HG03159 (cell line): ENCODE data around the gene PPT2.
"Not testable (repeated sequence)": the region's sequence is repeated elsewhere in the genome, so short reads cannot be mapped to it uniquely, and the experiment has no call there.

Experiments
- ATAC-seq: cut with Tn5 transposase; IDR thresholded peaks from one replicate; pipeline ENCODE4 v1.9.1; 2021; ENCODE audit warnings: mild to moderate bottlenecking, moderate library complexity; ENCODE audit not compliant: unreplicated experiment

Gene PPT2

GRCh38 chr6:32126880-32127279 is 27.1 kb upstream of the PPT2 start:
- ATAC-seq: no peak

DNA sequence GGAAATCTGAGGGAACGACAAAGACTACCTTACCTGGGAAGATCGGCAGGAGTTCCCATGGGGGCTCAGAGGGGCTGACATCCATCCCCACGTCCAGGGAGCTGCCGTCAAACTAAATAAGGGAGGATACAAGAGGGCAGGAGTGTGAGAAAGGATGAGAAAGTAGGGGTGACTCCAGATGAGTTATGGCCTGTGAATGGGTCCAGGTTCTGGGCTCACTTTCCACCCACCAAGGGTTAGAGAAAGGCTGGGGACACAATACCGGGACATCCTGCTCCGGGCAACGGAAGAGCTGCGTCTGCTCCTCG is 26.6 kb upstream of the PPT2 start:
- no peak for ATAC-seq

GRCh38 chr6:32127717-32128592 is 26.0 kb upstream of the PPT2 start, which contains the start of gene ATF6B:
Gene ATF6B, minus strand, starts transcription at chr6:32128246. Its CDS starts 39 bp downstream, at chr6:32128207.
- ATAC-seq: peak; percentile 86

- ATAC-seq: no peak
These were observed 25.1 kb upstream of the PPT2 start for GRCh38 chr6:32128751-32129296.

GRCh38 chr6:32129297-32130088 is 24.4 kb upstream of the PPT2 start:
- no peak for ATAC-seq

DNA sequence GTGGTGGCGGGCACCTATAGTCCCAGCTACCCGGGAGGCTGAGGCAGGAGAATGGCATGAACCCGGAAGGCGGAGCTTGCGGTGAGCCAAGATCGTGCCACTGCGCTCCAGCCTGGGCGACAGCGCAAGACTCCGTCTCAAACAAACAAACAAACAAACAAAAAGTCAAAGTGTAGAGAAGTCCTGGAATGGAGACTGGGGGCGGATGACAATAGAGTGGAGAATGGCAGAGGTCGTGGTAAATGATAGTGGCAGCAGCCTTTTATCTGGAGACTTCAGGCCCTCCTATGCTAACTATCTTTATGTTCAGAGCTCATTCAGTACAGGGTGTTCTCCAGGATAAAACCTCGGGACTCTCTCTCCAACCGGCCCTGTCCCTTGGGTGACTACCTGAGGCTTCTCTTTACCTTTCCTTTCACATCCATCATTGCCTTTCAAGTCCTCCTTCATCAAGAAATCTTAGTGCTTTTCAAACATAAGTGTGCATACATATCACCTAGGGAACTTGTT is 22.4 kb upstream of the PPT2 start:
- no peak for ATAC-seq

DNA sequence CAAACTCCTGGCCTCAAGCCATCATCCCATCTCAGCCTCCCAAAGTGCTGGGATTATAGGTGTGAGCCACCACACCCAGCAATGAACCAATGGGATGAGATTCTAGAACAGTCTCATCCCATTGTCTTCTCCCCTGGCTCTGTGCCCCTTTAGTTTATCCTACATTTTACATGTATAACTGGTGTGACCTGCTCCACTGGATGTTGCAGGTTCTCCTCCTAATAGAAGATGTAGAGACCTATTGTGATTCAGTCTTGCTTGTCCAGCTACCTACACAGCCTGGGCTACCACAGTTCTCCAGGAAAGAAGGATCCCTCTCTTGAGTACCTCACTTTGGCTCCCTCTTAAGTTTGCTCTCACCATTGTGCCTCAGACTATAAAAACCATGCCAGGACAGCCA is 21.8 kb upstream of the PPT2 start:
- ATAC-seq: no peak

GRCh38 chr6:32133786-32134185 is 20.2 kb upstream of the PPT2 start:
- no peak for ATAC-seq

- no peak for ATAC-seq
These were observed 16.5 kb upstream of the PPT2 start for GRCh38 chr6:32137454-32137853.

DNA sequence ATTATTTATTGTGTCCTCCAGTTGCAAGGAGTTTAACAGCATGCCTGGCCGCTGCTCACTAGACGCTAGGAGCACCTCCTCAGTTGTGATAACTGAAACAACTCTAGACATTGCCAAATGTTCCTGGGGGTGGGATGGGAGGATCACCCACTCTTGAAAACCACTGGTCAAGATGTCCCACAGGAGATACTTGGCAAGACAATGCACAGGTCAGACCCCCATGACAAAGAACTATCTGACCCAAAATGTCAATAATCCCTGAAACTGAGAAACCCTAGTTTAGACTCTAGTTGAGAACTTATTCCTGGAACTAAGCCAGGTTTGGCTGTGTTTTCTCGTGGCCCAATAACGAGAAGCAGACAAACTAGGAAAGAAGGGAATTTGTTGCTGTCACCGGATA is 14.4 kb upstream of the PPT2 start:
- no peak for ATAC-seq

DNA sequence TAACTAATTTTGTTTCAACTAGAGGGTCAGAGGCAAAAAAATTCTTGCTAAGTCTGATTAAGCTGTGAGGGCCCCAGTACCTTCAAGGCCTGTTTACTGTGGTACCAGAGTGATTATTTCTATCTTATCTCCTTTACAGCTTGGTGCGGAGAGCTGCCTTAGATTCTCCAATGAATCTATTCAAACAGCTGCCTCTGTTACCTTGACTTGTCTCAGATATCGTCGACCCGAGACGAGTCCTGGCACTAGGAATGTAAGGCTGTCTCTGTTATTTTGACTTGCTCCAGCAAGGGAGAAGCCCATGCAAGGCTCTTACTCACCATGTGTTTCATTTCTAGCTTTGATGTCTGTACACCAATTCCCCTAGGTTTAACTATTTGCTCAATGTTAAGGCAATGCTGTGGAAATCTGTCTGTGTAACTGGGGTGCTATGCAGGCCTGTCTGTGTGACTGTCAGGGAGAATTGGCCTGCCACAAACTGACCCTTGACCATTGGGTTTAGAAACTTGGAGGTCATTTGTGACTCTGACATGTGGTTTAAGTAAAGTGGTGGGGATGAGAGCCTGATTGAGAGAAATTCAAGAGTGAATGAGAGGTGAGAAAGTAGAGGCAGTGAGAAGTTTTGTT is 13.4 kb upstream of the PPT2 start:
- ATAC-seq: no peak

GRCh38 chr6:32144238-32144637 is 9.7 kb upstream of the PPT2 start:
- ATAC-seq: not testable (repeated sequence)

GRCh38 chr6:32146287-32146686 is 7.7 kb upstream of the PPT2 start:
- no peak for ATAC-seq

DNA sequence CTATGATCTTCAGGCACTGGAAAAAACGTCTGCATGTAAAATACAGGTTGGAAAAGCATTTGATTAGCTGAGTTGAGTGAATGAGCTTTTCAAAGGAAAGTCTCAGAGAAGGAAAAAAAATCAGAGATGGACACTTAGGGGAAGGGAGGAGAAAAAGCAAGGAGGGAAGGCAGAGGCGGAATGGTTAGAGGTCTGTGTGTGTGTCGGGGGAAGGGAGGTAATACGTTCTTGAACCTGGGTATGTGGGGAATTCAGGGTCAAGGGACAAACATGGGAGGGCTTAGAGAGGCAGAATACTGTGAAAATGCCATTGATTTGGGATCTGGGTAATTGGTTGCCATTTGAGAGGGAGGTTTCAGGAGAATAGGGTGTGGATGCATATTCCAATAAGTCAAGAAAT is 7.3 kb upstream of the PPT2 start:
- ATAC-seq: no peak

DNA sequence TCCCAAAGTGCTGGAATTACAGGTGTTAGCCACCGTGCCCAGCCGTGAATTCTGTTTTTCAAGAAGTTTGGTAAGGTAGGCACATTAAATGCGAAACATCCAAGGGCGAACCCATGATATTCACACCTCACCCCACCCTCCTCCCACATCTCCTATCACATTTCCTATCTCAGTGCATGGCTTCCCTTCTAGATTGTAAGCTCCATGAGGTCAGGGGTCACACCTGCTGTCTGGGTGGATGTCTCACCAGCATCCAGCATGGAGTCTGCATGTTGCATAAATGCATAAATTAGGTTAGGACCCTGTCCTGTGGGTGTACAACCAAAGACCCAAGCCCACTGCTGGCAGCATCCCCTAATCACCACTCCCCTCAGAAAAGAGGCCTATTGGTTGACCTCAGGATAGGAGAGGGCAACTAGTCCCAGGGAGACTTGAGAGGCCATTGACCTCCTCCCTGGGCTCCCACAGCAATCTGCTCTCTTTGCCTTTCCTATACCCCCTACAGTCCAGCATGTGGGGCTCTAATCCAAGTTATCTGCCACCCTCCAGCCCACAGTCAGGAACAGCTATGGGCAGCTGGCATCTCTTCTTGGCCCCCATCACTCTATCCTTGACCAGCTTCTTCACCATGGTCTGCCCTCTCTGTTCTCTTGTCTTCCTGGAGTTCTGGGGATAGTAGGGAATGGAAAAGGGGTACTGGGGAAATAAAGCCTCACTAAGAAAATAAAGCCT is 6.4 kb upstream of the PPT2 start:
- no peak for ATAC-seq

GRCh38 chr6:32148289-32149091 is 5.5 kb upstream of the PPT2 start:
- no peak for ATAC-seq

DNA sequence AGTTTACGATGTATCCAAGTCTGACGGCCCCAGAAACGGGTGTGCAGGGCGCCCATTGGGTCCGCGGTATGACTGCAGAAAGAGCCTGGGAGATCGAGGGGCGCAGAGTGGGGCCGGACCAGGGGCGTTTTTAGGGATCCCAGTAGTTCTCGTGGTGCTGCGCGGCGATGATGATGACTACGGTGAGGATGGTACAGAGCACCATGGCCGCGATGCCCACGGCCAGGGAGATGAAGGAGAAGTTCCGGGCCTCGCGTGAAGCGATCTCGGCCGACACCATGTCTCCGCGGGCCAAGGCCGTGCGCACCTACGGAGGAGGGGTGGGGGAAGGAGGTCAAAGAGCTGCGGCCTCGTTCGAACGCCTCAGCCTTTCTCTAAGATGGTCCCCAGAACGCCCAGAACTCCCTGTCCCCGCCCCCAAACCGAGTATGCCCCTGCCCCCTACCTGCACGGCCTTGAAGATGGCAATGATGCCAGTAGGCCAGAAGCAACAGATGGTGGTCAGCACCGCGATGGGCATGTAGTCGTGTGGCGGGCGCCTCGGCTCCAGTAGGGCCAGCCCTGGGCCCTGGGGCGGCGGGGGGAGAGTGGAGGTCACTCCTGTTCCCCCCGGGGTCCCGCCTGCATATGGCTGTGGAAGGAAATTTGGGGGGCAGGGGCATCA is 4.7 kb upstream of the PPT2 start:
- no peak for ATAC-seq

- no peak for ATAC-seq
These were observed 3.7 kb upstream of the PPT2 start for GRCh38 chr6:32149932-32150870.
